GM18499 (cell line): ENCODE results near the gene ATF7.
"Not testable (repeated sequence)": the region's sequence is repeated elsewhere in the genome, so short reads cannot be mapped to it uniquely, and the experiment has no call there.

Experiments used
- ATAC-seq: cut with Tn5 transposase; IDR thresholded peaks from one replicate; pipeline ENCODE4 v1.9.1; 2021; ENCODE audit warnings: moderate number of reproducible peaks; ENCODE audit not compliant: insufficient read depth, unreplicated experiment

The ATF7 gene

DNA sequence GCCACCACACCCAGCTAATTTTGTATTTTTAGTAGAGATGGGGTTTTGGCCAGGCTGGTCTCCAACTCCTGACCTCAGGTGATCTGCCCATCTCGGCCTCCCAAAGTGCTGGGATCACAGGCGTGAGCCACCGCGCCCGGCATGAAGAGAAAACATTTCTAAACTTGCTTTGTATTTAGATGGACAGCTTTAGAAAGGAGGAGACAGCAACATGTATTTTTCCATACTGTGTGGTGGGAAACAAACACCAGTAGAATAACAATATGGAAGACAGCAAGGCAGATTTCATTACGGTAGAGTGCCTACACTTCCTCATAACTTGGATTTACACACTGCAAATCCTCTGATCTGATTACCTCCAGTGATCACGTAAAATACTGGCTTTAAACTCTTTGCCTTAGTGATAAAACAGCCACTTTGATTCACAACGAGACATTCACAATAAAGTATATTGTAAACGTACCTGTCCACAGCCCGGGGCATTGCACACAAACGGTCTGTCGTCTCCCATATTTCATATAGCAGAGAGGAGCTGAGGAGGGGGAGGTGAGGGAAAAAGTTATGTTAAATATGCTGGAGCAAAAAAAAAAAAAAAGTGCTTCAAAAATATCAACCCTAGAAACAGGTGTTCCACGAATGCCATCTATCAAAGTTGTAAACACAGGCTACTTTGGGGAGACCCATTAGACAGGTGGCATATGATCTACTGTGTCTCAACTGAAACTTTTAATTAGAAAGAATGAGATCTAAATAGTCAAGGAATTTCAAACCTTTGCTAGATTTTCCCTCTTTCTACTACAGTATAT, 25.5 kb downstream of the ATF7 start:
- no peak for ATAC-seq

DNA sequence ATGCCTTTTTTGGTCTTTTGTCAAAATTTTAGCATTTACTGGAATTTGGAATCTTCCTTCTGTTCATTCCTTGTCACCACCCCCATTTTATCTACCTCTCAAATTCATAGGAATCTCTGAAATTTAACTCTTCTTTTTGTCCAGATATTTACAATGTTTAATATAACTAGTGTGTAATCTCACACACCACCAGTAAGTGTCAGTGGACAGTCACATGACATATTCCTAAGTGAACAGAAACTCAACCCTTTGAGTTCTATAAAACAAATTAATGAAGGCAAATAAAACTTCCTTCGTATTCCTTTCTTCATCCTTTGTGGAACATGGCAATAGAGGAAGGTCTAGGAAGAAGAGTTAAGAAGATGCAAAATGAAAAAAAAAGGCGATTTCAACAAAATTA, 26.6 kb downstream of the ATF7 start:
- no peak for ATAC-seq

DNA sequence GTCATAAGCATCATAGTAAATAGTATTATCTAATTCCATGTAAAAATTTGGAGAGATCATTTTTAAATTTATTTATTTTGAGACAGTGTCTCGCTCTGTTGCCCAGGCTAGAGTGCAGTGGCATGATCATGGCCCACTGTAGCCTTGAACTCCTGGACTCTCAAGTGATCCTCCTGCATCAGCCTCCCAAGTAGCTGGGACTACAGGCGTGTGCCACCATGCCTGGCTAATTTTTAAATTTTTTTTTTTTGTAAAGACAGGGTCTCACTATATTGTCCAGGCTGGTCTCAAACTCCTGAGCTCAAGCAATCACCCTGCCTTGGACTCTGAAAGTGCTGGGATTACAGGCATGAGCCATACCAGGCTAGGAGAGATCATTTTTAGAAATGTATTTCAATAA, 27.2 kb downstream of the ATF7 start:
- ATAC-seq = not testable (repeated sequence)

GRCh38 chr12:53596920-53597363, 29.2 kb downstream of the ATF7 start:
- ATAC-seq = no peak

DNA sequence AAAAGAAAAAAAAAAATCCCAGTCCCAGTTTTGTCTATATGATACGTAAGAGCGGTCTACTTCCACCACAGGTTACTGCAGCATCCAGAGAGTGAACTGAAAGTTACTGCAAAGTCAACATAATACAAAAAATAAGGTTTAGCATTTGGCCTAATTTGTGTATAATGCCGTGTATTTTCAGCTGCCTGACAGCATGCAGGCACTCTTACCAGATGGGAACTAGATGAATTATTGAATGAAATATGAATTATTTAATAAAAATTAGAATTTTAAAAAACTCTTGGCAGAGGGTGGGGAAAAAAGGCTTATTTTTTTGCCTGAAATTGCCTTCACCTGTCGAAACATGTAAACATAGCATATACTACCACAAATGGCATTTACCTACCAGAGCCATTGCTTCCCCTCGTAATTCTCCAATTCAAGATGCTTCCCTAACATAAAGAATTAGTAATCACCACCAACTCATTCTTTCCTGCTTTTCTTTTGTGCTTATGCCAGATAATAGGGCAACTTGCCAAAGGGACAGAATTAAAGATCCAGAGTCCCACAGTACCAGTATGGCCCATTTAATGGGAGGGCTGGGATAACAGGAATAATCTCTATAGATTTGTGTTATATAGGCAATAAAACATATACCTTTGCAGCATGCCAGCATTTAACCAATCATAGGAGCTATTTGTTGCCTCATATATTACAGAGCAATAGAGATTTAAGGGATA, 31.1 kb downstream of the ATF7 start:
- ATAC-seq = no peak

DNA sequence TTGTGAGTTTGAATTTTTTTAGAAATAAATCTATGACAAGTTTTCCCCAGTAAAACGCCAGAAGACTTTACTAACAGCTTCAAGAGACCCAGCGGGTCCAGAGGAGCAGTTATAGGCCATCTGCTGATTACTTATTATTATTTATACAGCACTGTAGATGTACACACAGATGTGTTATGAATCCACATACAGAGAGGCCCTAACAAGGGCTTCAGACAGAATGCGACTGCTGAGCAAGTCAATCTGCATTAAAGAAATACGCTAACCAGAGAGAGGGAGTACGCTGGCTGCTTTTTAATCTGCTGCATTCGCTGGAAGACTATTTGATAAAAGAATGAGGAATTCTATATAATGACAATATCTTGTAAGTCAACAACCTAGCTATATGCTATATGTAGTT, 32.5 kb downstream of the ATF7 start:
- ATAC-seq = no peak

GRCh38 chr12:53593031-53593430, 33.2 kb downstream of the ATF7 start:
- ATAC-seq = no peak

DNA sequence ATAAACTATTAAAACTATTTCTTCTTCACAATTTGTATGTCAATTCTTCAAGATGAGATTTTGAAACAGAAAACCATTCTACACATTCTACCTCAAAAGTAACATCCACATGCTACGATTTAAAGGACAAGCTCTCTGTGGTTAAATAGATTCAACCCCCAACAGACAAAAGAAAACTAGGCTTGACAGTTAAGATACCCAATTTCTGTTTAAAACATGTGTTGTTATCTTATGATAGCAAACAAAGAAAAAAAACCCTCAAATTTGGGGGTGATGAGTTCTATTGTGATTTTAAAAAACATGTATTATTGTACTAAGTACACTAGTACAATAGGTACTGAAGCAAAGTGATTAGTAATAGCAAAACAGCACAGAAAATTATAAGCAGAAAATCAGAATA, 33.8 kb downstream of the ATF7 start:
- no peak for ATAC-seq

- ATAC-seq = no peak
These were observed 34.6 kb downstream of the ATF7 start for GRCh38 chr12:53591301-53592206.

DNA sequence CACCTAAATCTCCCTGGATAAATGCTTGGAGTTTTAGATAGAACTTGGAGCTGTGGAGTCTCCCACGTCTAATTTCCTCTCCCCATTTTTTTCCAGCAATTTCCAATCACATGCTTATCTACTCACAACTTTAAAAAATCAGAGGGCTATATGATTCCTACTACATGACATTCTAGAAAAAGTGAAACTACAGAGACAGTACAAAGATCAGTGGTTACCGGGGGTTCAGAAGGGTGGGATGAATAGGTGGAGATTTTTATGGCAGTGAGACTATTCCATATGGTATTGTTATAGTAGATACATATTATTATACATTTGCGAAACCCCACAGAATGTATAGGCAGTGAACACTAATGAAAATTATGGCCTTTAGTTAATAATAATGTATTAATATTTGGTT, 35.5 kb downstream of the ATF7 start:
- no peak for ATAC-seq

DNA sequence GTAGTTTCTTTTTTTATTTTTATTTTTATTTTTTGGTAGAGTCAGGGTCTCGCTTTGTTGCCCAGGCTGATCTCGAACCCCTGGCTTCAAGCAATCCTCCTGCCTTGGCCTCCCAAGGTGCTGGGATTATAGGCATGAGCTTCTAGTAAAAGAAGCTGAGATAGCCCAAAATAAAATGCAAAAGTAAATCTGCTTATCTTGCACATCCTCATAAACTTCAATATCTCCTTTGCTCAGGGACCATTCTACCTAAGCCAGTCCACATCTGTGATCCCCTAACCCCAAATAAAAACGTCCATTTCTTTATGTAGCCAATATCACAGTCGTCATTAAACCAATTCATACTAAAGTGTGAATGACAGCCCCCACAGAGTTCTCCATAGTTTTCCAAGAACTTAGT, 36.3 kb downstream of the ATF7 start:
- ATAC-seq = no peak

DNA sequence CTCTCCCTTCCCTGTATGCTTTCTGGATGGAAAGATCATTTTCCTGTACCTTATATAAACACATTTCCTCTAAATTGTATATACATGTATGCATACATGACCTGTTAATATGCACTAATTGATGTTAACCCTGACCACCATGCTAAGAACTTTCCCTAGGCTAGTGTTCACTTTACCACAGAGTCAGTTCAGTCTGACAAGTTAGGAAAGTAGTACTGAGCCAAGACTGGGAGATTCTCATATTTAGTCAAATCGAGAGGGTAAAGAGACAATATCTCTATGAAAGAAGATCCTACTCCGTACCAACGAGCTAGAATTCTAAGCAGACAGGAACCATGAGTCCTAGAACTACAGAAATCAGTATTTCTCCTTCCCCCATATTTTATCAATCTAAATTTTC, 36.8 kb downstream of the ATF7 start:
- no peak for ATAC-seq

GRCh38 chr12:53588123-53588522, 38.1 kb downstream of the ATF7 start:
- ATAC-seq = no peak

DNA sequence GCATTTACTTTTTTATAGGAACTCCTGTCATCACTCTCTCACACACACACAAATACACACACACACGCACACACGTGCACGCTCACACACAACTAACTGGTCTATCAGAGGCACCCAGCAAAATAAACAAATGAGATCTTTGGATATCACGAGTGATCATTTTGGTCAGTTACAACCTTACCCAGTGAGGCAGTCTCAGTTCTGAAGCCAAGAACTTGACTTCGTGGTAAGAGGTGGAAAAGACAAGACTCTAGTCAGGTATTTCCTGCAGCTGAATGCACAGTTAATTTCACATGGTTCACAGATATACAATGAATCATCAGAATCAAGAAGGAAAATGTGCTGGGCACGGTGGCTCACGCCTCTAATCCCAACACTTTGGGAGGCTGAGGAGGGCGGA, 39.4 kb downstream of the ATF7 start:
- ATAC-seq = no peak

DNA sequence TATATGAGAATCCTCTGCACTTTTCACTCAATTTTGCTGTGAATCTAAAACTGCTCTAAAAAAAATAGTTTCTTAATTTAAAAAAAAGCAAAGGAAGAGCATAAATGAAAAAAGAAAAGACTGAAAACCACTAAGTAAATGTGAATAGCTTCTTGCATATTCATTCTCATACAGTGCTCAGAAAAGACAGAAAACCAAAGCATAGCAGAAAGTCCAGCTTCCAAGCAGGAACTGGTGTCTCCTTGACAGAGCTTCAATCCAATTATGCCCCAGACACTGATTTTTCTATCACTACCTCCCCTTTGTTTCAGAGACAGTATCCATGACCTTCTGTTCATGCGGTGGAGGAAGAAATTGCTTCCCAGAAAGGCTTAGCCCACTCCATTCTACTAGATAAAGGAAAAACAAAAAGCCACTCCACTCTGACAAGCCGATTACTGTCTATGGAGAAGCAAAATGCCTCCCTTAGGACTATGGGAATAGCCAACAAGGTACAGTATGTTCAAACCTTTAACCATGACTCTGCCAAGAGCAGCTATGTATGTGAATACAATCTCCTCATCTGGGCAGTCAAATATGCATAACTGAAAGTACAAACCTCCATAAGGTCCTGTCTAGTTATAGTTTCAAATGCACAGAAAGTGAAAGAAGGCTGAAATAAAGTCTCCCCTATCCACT, 40.6 kb downstream of the ATF7 start:
- no peak for ATAC-seq

- ATAC-seq = no peak
These were observed 46.6 kb downstream of the ATF7 start for GRCh38 chr12:53579545-53579955.

DNA sequence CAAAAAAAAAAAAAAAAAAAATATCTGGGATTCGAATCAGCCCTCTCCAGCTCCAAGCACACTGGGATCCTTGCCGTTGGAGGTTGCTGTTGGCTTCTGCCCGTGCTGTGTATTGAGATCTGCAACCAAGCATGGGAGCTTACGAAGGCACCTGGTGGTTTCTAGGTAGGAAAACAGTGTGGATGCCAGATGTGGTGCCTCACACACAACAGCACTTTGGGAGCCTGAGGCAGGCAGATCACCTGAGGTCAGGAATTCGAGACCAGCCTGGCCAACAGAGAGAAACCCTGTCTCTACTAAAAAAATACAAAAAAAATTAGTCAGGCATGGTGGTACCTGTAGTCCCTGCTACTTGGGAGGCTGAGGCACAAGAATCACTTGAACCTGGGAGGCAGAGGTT, 47.4 kb downstream of the ATF7 start:
- no peak for ATAC-seq

DNA sequence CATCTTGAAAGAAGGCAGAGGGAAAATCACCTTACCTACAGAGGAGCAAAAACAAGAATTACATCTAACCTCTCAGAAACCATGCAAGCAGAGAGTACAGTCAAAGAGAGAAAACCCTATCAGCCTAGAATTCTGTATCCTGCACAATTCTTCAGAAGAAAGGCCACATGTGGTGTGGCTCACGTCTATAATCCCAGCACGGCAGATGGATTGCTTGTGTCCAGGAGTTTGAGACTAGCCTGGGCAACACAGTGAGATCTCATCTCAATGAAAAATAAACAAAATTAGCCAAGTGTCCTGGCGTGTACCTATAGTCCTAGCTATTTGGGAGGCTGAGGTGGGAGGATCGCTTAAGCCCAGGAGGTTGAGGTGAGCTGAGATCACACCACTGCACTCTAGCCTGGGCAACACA, 48.2 kb downstream of the ATF7 start:
- ATAC-seq = peak; percentile 68

GRCh38 chr12:53575502-53576249, 50.5 kb downstream of the ATF7 start:
- no peak for ATAC-seq
